ENCODE results near the gene CHST15. TPM values are rescaled to one million over a fixed set of nuclear protein-coding genes. Genes with fewer than 3 reads are reported as not detected.

CHST15 gene
- total RNA-seq, 4 donors from 2014 or later = 16.8 to 75.6 (median 26.3) TPM

- TF ChIP-seq CTCF (IDR thresholded peaks at IDR 0.05; ENCODE audit: low read depth) = no peak
These were observed 88.3 kb downstream of the CHST15 start for GRCh38 chr10:124005091-124005490.

GRCh38 chr10:124004663-124005004 lies 88.8 kb downstream of the CHST15 start:
- no peak for TF ChIP-seq CTCF (IDR thresholded peaks at IDR 0.05; ENCODE audit: low read depth)

- no peak for TF ChIP-seq CTCF (IDR thresholded peaks at IDR 0.05; ENCODE audit: low read depth)
These were observed 89.3 kb downstream of the CHST15 start for GRCh38 chr10:124003871-124004662.

- no peak for TF ChIP-seq CTCF (IDR thresholded peaks at IDR 0.05; ENCODE audit: low read depth)
These were observed 89.9 kb downstream of the CHST15 start for GRCh38 chr10:124003481-124003870.

- TF ChIP-seq CTCF (IDR thresholded peaks at IDR 0.05; ENCODE audit: low read depth) = no peak
These were observed 90.4 kb downstream of the CHST15 start for GRCh38 chr10:124003070-124003419.

- no peak for TF ChIP-seq CTCF (IDR thresholded peaks at IDR 0.05; ENCODE audit: low read depth)
These were observed 90.9 kb downstream of the CHST15 start for GRCh38 chr10:124002391-124003069.

GRCh38 chr10:124001391-124002148 lies 91.8 kb downstream of the CHST15 start:
- no peak for TF ChIP-seq CTCF (IDR thresholded peaks at IDR 0.05; ENCODE audit: low read depth)

Data from subcutaneous adipose tissue (tissue), 4 donors.